Peyer's patch (tissue), 4 donors: ENCODE results near the gene CEBPG. TPM values are rescaled to one million over a fixed set of nuclear protein-coding genes. Genes with fewer than 3 reads are reported as not detected.
A peak's percentile ranks its signal among the peaks of the same experiment; 100 is the strongest.

ENCODE experiments used
- DNase-seq, 3 donors: peaks; one replicate each; pipeline ENCODE4 v3.0.0-alpha.2; 2017 to 2019
- H3K27ac ChIP-seq, 4 donors: fragments of 200-600 bp; sonication (generic); one replicate each; pipeline ENCODE4 v1.5.1; 2016 to 2019
- H3K27me3 ChIP-seq, 2 donors: fragments of 200-600 bp; sonication (generic); one replicate each; pipeline ENCODE4 v1.5.1; 2019
- H3K36me3 ChIP-seq, 3 donors: fragments of 200-600 bp; sonication (generic); one replicate each; pipeline ENCODE4 v1.5.1; 2016 to 2019
- H3K4me1 ChIP-seq, 4 donors: fragments of 200-600 bp; sonication (generic); one replicate each; pipeline ENCODE4 v1.5.1; 2016 to 2019
- H3K4me3 ChIP-seq, 4 donors: fragments of 200-600 bp; sonication (generic); 1 replicate in 3 of 4; 2 replicates in 1 of 4; pipeline ENCODE4 v1.5.1; 2016 to 2019; ENCODE audit warnings: mild to moderate bottlenecking in 1 of 4
- H3K9me3 ChIP-seq, 4 donors: fragments of 200-600 bp; sonication (generic); one replicate each; pipeline ENCODE4 v1.5.1; 2016 to 2019; ENCODE audit warnings: mild to moderate bottlenecking in 1 of 4
- CTCF ChIP-seq, 6 experiments: fragments of 450-650 bp in 4 of 6; fragments of 200-600 bp in 2 of 6; sonication (generic) in 1 of 6; IDR thresholded peaks; one replicate each; pipeline ENCODE4 v1.5.1; 2017 to 2019; ENCODE audit warnings: antibody characterized with exemption in 6 of 6, mild to moderate bottlenecking in 3 of 6, moderate library complexity in 1 of 6
- POLR2A ChIP-seq, 2 donors: fragments of 450-650 bp; IDR thresholded peaks; one replicate each; pipeline ENCODE4 v1.5.1; 2017; ENCODE audit warnings: antibody characterized with exemption in 2 of 2, mild to moderate bottlenecking in 2 of 2, moderate library complexity in 2 of 2
- total RNA-seq, 4 donors: library from RNA; depleted of rRNA; stranded (reverse); fragments of >200 nt; gene quantifications; one replicate each; pipeline ENCODE4 v1.1.0, GENCODE V29; 2016

Gene CEBPG
- total RNA-seq, 4 donors from 2014 or later = 33.0 to 75.5 (median 50.5) TPM

GRCh38 chr19:33370783-33371182, 2.7 kb upstream of the CEBPG start:
- no peak overlapping the region for H3K27ac ChIP-seq
- H3K27me3 ChIP-seq = no peaks in the 10 kb centered on the region
- DNase-seq = no peak
- no peak overlapping the region for H3K4me3 ChIP-seq
- TF ChIP-seq POLR2A (IDR thresholded peaks at IDR 0.05) = no peak
- H3K4me1 ChIP-seq = peaks cover 0 to 20% (median 2%) of the 10 kb centered on the region in 4 donors
- no peaks in the 10 kb centered on the region for H3K36me3 ChIP-seq
- no peaks in the 10 kb centered on the region for H3K9me3 ChIP-seq

GRCh38 chr19:33374236-33374714, 766 bp downstream of the CEBPG start:
- Histone ChIP-seq H3K36me3 (peaks cover 0 to 5% (median 0%) of the 10 kb centered on the region in 3 donors), H3K4me3 (peak overlapping the region; percentile 84 to 96 (median 92)), H3K27ac (peak overlapping the region; percentile 95 to 99 (median 98)), H3K9me3 (no peaks in the 10 kb centered on the region), H3K27me3 (no peaks in the 10 kb centered on the region), H3K4me1 (peaks cover 0 to 52% (median 4%) of the 10 kb centered on the region in 4 donors)
- TF ChIP-seq POLR2A (IDR thresholded peaks at IDR 0.05) (no peak), CTCF (IDR thresholded peaks at IDR 0.05) (no peak)
- DNase-seq = peak in 2 of 3 donors; percentile 54 to 70

GRCh38 chr19:33375156-33375836, 1.8 kb downstream of the CEBPG start:
- Histone ChIP-seq H3K27ac (peak overlapping the region in 3 of 4 donors; percentile 98 to 99 (median 99)), H3K4me1 (peaks cover 0 to 58% (median 4%) of the 10 kb centered on the region in 4 donors), H3K9me3 (no peaks in the 10 kb centered on the region), H3K36me3 (peaks cover 0 to 12% (median 0%) of the 10 kb centered on the region in 3 donors), H3K27me3 (no peaks in the 10 kb centered on the region), H3K4me3 (peak overlapping the region in 2 of 4 donors; percentile 84 to 94)
- TF ChIP-seq POLR2A (IDR thresholded peaks at IDR 0.05) (no peak), CTCF (IDR thresholded peaks at IDR 0.05) (no peak)
- DNase-seq = peak in 1 of 3 donors; percentile 31

- peak overlapping the region in 2 of 4 donors; percentile 84 to 94 for H3K4me3 ChIP-seq
- H3K27me3 ChIP-seq = no peaks in the 10 kb centered on the region
- H3K27ac ChIP-seq = peak overlapping the region in 3 of 4 donors; percentile 98 to 99 (median 99)
- H3K9me3 ChIP-seq = no peaks in the 10 kb centered on the region
- TF ChIP-seq POLR2A (IDR thresholded peaks at IDR 0.05) = peak in 1 of 2 donors; percentile 57
- no peak for TF ChIP-seq CTCF (IDR thresholded peaks at IDR 0.05)
- peaks cover 0 to 12% (median 0%) of the 10 kb centered on the region in 3 donors for H3K36me3 ChIP-seq
- peak in 1 of 3 donors; percentile 62 for DNase-seq
- peaks cover 0 to 58% (median 4%) of the 10 kb centered on the region in 4 donors for H3K4me1 ChIP-seq
These were observed 2.3 kb downstream of the CEBPG start for GRCh38 chr19:33375837-33376159.

- Histone ChIP-seq H3K4me1 (peaks cover 0 to 58% (median 4%) of the 10 kb centered on the region in 4 donors), H3K27ac (peak overlapping the region in 3 of 4 donors; percentile 98 to 99 (median 99)), H3K36me3 (peaks cover 0 to 12% (median 0%) of the 10 kb centered on the region in 3 donors), H3K9me3 (no peaks in the 10 kb centered on the region), H3K27me3 (no peaks in the 10 kb centered on the region), H3K4me3 (peak overlapping the region in 1 of 4 donors; percentile 14)
- DNase-seq = peak in 2 of 3 donors; percentile 90 to 94
- TF ChIP-seq POLR2A (IDR thresholded peaks at IDR 0.05) (peak in 1 of 2 donors; percentile 14), CTCF (IDR thresholded peaks at IDR 0.05) (no peak)
These were observed 2.9 kb downstream of the CEBPG start for GRCh38 chr19:33376423-33376822.

GRCh38 chr19:33376941-33377557, 3.5 kb downstream of the CEBPG start:
- peak in 2 of 3 donors; percentile 55 to 83 for DNase-seq
- TF ChIP-seq CTCF (IDR thresholded peaks at IDR 0.05) (no peak), POLR2A (IDR thresholded peaks at IDR 0.05) (peak in 1 of 2 donors; percentile 72)
- Histone ChIP-seq H3K4me1 (peaks cover 0 to 52% (median 4%) of the 10 kb centered on the region in 4 donors), H3K4me3 (peak overlapping the region in 1 of 4 donors; percentile 14), H3K27ac (peak overlapping the region in 3 of 4 donors; percentile 98 to 99 (median 99)), H3K27me3 (no peaks in the 10 kb centered on the region), H3K36me3 (peaks cover 0 to 12% (median 0%) of the 10 kb centered on the region in 3 donors), H3K9me3 (no peaks in the 10 kb centered on the region)
